Gastrocnemius medialis (tissue), 4 donors: ENCODE results near the gene ZNF497. TPM values are rescaled to one million over a fixed set of nuclear protein-coding genes. Genes with fewer than 3 reads are reported as not detected.

Source experiments
- ATAC-seq, 2 donors: fragments of 150-250 bp; one replicate each; pipeline ENCODE4 v1.9.1; 2016
- DNase-seq, 2 donors: peaks; one replicate each; pipeline ENCODE4 v3.0.0-alpha.2; 2019
- H3K27ac ChIP-seq, 4 donors: fragments of 200-600 bp; sonication (generic); 1 replicate in 1 of 4; 2 replicates in 3 of 4; pipeline ENCODE4 v1.5.1; 2016 to 2018; ENCODE audit warnings: mild to moderate bottlenecking in 2 of 4, moderate library complexity in 1 of 4
- H3K27me3 ChIP-seq, 3 donors: fragments of 200-600 bp; sonication (generic) in 2 of 3; 1 replicate in 1 of 3; 2 replicates in 2 of 3; pipeline versions ENCODE4 v1.5.1 to v1.6.0; 2016 to 2019; ENCODE audit warnings: mild to moderate bottlenecking in 1 of 3, moderate library complexity in 1 of 3
- H3K36me3 ChIP-seq, 2 donors: fragments of 200-600 bp; sonication (generic) in 1 of 2; one replicate each; pipeline ENCODE4 v1.5.1; 2017 to 2018
- H3K4me1 ChIP-seq, 2 donors: fragments of 200-600 bp; sonication (generic) in 1 of 2; one replicate each; pipeline ENCODE4 v1.5.1; 2016 to 2017; ENCODE audit warnings: mild to moderate bottlenecking in 2 of 2
- H3K4me3 ChIP-seq, 4 donors: fragments of 200-600 bp; sonication (generic) in 3 of 4; 1 replicate in 1 of 4; 2 replicates in 3 of 4; pipeline ENCODE4 v1.5.1; 2016 to 2019; ENCODE audit warnings: mild to moderate bottlenecking in 2 of 4
- H3K9me3 ChIP-seq, 3 donors: fragments of 200-600 bp; sonication (generic) in 2 of 3; 1 replicate in 1 of 3; 2 replicates in 2 of 3; pipeline ENCODE4 v1.5.1; 2016 to 2019
- CTCF ChIP-seq, 5 experiments: fragments of 450-650 bp in 3 of 5; fragments of 200-600 bp in 2 of 5; sonication (generic) in 2 of 5; IDR thresholded peaks in 4 of 5; conservative IDR thresholded peaks in 1 of 5; 1 replicate in 4 of 5; 2 replicates in 1 of 5; pipeline ENCODE4 v1.5.1; 2016 to 2019; ENCODE audit warnings: antibody characterized with exemption in 5 of 5, mild to moderate bottlenecking in 3 of 5, moderate library complexity in 3 of 5
- POLR2A ChIP-seq, 2 donors: fragments of 450-650 bp; IDR thresholded peaks; one replicate each; pipeline ENCODE4 v1.6.1; 2017; ENCODE audit warnings: antibody characterized with exemption in 2 of 2, mild to moderate bottlenecking in 2 of 2, moderate library complexity in 2 of 2
- in situ Hi-C, 4 donors: fragments of 200-750 bp; cut with MboI; loops; one replicate each; pipeline versions ENCODE4 v1.15.0 to v1.8.0; 2017; ENCODE audit warnings: low sequenced_read_pairs in 4 of 4
- intact Hi-C: fragments of 100-400 bp; cut with DNase I; formaldehyde crosslinking; loops from one replicate; pipeline ENCODE4 v1.15.1; 2023; ENCODE audit warnings: low total_unique reads
- total RNA-seq, 4 donors: library from RNA; depleted of rRNA; stranded (reverse); fragments of >200 nt; gene quantifications; one replicate each; pipeline versions ENCODE4 v1.1.0 to v1.2.3, GENCODE V29; 2016

The ZNF497 gene
- total RNA-seq, 4 donors from 2014 or later, result 0.07 to 0.87 (median 0.36) TPM; not detected in 1

- DNase-seq, result no peak
- in situ Hi-C loops, result no loop called here
Measured at GRCh38 chr19:58367698-58368454, 5.3 kb upstream of the ZNF497 start.

GRCh38 chr19:58366585-58367430 lies 4.3 kb upstream of the ZNF497 start:
- no peak overlapping the region for H3K4me3 ChIP-seq
- TF ChIP-seq POLR2A (IDR thresholded peaks at IDR 0.05) (no peak), CTCF (IDR thresholded peaks at IDR 0.05 in 4 of 5, conservative IDR thresholded peaks at IDR 0.05 in 1 of 5) (no peak)
- no peaks in the 10 kb centered on the region for H3K27me3 ChIP-seq
- intact Hi-C loops (no loop called here), in situ Hi-C loops (no loop called here)
- H3K9me3 ChIP-seq, result no peaks in the 10 kb centered on the region
- no peaks in the 10 kb centered on the region for H3K36me3 ChIP-seq
- DNase-seq (no peak), ATAC-seq (no peak)
- H3K27ac ChIP-seq, result no peak overlapping the region
- peaks cover 0 to 2% of the 10 kb centered on the region in 2 donors for H3K4me1 ChIP-seq

More at GRCh38 chr19:58367698-58368454, 5.3 kb upstream of the ZNF497 start:
- H3K27me3 ChIP-seq, result no peaks in the 10 kb centered on the region
- H3K9me3 ChIP-seq, result no peaks in the 10 kb centered on the region
- H3K27ac ChIP-seq, result no peak overlapping the region
- no peak for ATAC-seq
- H3K4me3 ChIP-seq, result no peak overlapping the region
- intact Hi-C loops, result no loop called here
- H3K36me3 ChIP-seq, result no peaks in the 10 kb centered on the region
- no peaks in the 10 kb centered on the region for H3K4me1 ChIP-seq
- TF ChIP-seq CTCF (IDR thresholded peaks at IDR 0.05 in 4 of 5, conservative IDR thresholded peaks at IDR 0.05 in 1 of 5), result no peak
- no peak for TF ChIP-seq POLR2A (IDR thresholded peaks at IDR 0.05)

GRCh38 chr19:58364146-58364545 lies 1.6 kb upstream of the ZNF497 start:
- TF ChIP-seq POLR2A (IDR thresholded peaks at IDR 0.05) (no peak), CTCF (IDR thresholded peaks at IDR 0.05 in 4 of 5, conservative IDR thresholded peaks at IDR 0.05 in 1 of 5) (no peak)
- H3K4me1 ChIP-seq, result peaks cover 0 to 8% of the 10 kb centered on the region in 2 donors
- no peaks in the 10 kb centered on the region for H3K9me3 ChIP-seq
- ATAC-seq (no peak), DNase-seq (no peak)
- no peaks in the 10 kb centered on the region for H3K27me3 ChIP-seq
- in situ Hi-C loops (no loop called here), intact Hi-C loops (no loop called here)
- no peak overlapping the region for H3K27ac ChIP-seq
- H3K36me3 ChIP-seq, result no peaks in the 10 kb centered on the region
- no peak overlapping the region for H3K4me3 ChIP-seq

GRCh38 chr19:58361900-58362271 lies 665 bp downstream of the ZNF497 start:
- peak overlapping the region; percentile 87 to 92 (median 91) for H3K27ac ChIP-seq
- ATAC-seq (peak in 1 of 2 donors; percentile 2), DNase-seq (no peak)
- H3K36me3 ChIP-seq, result no peaks in the 10 kb centered on the region
- TF ChIP-seq POLR2A (IDR thresholded peaks at IDR 0.05), result no peak
- no peak for TF ChIP-seq CTCF (IDR thresholded peaks at IDR 0.05 in 4 of 5, conservative IDR thresholded peaks at IDR 0.05 in 1 of 5)
- in situ Hi-C loops, result no loop called here
- intact Hi-C loops, result loop anchor here (1.0 to 2.0 kb wide), 4 partner anchors 19 to 57 kb away; partner anchors contain the start of genes ERVK3-1, RPS5, ZNF837 and ZSCAN22
- peak overlapping the region; percentile 78 to 95 (median 90) for H3K4me3 ChIP-seq
- H3K27me3 ChIP-seq, result peaks cover 0 to 2% (median under 1%) of the 10 kb centered on the region in 3 donors
- peaks cover 0 to 8% of the 10 kb centered on the region in 2 donors for H3K4me1 ChIP-seq
- H3K9me3 ChIP-seq, result no peaks in the 10 kb centered on the region
